GM12891 (cell line): ENCODE data around the gene SKA2. TPM values are rescaled to one million over a fixed set of nuclear protein-coding genes. Genes with fewer than 3 reads are reported as not detected.
"Not testable (repeated sequence)": the region's sequence is repeated elsewhere in the genome, so short reads cannot be mapped to it uniquely, and the experiment has no call there.

Source experiments
- DNase-seq: peaks from one replicate; pipeline ENCODE4 v3.0.0; 2011; ENCODE audit warnings: low spot score; ENCODE audit not compliant: insufficient read length
- FAIRE-seq: peaks from 2 replicates; lab custom pipeline; 2011; peaks lifted over from hg19 to GRCh38; lab: Jason Lieb, UNC
- PAX5 ChIP-seq: IDR thresholded peaks from 2 replicates; pipeline ENCODE4 v1.6.1; 2011; ENCODE audit warnings: low read length, moderate library complexity, mild to moderate bottlenecking; ENCODE audit not compliant: insufficient read depth, severe bottlenecking
- POLR2A ChIP-seq: IDR thresholded peaks from 2 replicates; pipeline ENCODE4 v1.6.1; 2011; ENCODE audit warnings: low read depth, low read length, control low read depth
- POLR2AphosphoS5 ChIP-seq: IDR thresholded peaks from 2 replicates; pipeline ENCODE4 v1.6.1; 2011; ENCODE audit warnings: low read depth, low read length, control low read depth
- POU2F2 ChIP-seq: IDR thresholded peaks from 2 replicates; pipeline ENCODE4 v1.6.1; 2011; ENCODE audit warnings: low read depth, mild to moderate bottlenecking, control low read depth, low read length, moderate library complexity
- SPI1 ChIP-seq: IDR thresholded peaks from 2 replicates; pipeline ENCODE4 v1.6.1; 2011; ENCODE audit warnings: low read depth, low read length, control low read depth
- TAF1 ChIP-seq: IDR thresholded peaks from 2 replicates; pipeline ENCODE4 v1.6.1; 2011; ENCODE audit warnings: low read depth, low read length, control low read depth
- polyA plus RNA-seq: library from polyadenylated mRNA; unstranded; fragments of >200 nt; gene quantifications from one replicate; pipeline ENCODE4 v1.2.1, GENCODE V29; 2012; ENCODE audit warnings: low read depth, missing spikeins, inconsistent platforms; ENCODE audit not compliant: missing spikeins

Gene SKA2, protein sequence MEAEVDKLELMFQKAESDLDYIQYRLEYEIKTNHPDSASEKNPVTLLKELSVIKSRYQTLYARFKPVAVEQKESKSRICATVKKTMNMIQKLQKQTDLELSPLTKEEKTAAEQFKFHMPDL
- 68.1 TPM for polyA plus RNA-seq

DNA sequence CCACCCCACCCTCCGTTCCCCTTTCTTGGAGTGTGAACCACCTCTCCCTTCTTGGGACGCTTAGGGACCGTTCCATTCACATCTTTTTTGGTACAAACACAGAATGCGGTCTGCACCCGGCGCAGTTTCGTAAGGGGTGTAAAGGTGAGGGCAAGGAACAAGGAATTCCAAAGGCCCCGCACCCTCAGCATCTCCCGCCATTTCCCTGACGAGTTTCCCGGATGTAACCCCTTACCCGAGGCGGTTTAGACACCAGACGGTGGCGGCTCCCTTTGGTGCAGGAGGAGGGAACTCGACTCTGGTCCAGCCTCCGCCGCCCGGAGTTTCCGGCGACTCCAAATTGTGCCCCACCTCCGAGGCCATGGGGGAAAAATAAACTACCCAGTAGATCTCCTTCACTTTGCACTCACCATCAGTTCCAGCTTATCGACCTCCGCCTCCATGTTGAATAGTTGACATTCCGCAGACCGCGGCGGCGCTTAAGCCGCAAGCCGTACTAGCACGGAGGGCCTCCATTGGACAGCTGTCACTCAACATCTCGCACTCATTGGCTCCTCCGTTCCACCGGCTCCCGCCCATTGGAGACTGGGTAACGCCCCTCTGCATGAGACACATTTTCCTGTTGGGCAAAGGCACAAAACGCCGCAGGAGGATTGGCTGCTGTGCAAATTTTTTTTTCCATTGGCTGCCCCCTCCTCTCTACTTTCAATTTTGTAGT, at the start of gene SKA2:
Gene SKA2 (minus strand): TSS at position 466 of the 718 bp plus-strand sequence. CDS start 23 bp downstream, at position 443.
- peak; percentile 50 for DNase-seq
- FAIRE-seq: peak; percentile 99
- TF ChIP-seq PAX5 (no peak), POLR2A (no peak; the same call in 1 of the 2 replicates), SPI1 (no peak), TAF1 (no peak; the same call in 1 of the 2 replicates), POU2F2 (no peak), POLR2AphosphoS5 (no peak; the same call in 1 of the 2 replicates)

DNA sequence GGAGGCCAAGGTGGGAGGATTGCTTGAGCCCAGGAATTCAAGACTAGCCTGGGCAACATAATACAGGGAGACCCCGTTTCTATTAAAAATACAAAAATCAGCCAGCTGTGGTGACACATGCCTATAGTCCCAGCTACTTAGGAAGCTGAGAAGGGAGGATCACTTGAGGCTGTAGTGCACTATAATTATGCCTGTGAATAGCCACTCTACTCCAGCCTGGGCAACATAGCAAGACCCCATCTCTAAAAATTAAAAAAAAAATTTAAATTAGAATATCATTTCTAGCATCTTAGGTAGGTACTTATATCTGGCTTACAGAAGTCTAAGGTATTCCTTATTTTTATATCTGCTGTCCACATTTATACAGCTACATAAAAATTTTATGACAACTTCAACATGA, 47.3 kb upstream of the SKA2 start:
- no peak for DNase-seq
- no peak for TF ChIP-seq PAX5
- TF ChIP-seq POU2F2: no peak
- no peak for TF ChIP-seq TAF1
- TF ChIP-seq SPI1: no peak
- no peak for TF ChIP-seq POLR2A
- no peak for TF ChIP-seq POLR2AphosphoS5
- FAIRE-seq: no peak

DNA sequence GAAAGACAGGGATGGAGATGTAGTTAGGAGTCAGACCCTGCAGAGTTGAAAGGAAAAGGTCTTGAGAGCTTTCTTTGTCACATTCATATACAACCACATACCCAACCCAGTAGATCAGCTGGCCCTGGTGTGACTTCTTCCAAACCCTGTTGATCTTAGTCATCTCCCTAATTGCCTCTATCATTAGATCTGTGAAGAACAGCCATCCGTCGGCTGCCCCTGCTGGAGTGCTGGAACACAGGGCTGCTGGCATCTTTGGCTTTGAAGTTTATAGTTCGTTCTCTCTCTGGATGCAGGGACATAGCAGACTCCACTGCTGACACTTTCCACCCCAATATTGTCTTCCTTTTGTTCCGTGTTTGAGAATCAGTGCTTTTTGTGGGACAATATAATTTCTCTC, 44.4 kb upstream of the SKA2 start:
- TF ChIP-seq POLR2A: no peak
- TF ChIP-seq POLR2AphosphoS5: no peak
- TF ChIP-seq POU2F2: no peak
- no peak for TF ChIP-seq TAF1
- no peak for TF ChIP-seq SPI1
- no peak for TF ChIP-seq PAX5
- no peak for DNase-seq
- no peak for FAIRE-seq

DNA sequence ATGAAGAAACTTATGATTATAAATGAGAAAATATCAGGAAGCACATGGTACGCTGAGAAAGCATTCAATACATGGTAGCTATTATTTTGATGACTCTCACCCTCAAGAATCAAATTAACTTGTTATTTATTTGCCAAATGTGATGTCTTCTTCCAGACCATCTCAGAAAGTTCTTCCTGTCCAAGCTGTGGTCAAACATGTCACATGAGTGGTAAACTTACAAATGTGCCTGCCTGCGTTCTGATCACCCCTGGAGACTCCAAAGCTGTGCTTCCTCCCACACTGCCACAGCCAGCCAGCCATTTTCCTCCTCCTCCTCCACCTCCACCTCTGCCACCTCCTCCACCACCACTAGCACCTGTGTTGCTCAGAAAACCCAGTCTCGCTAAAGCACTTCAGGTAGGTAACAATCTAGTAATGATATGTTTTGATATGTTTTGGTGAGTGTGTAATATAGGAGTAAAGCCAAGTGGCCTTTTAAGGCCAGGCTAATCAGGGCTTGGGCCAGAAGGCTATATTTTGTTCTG, 38.4 kb upstream of the SKA2 start:
- TF ChIP-seq SPI1 (no peak), POU2F2 (no peak), PAX5 (no peak), TAF1 (no peak), POLR2AphosphoS5 (no peak), POLR2A (no peak)
- FAIRE-seq: no peak
- no peak for DNase-seq

DNA sequence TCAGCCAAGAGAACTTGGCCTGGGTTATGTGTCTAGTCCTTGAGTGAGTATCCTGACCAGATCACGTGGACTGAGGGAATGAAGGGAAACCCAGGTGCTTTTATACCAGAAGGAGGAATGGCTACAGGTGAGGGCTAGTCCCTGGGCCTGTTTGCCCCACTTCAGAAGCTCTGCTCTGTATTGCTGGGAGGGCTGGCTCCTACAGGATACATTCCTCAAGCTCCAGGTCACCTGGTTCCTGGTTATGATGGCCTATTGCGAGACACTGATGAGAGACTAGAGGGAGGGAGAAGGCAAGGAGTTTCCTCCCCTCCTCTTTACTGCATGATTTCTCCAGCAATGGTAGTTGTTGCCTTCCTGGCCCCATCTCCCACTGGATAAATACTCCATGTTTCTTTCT, 35.8 kb upstream of the SKA2 start:
- no peak for DNase-seq
- no peak for TF ChIP-seq POU2F2
- TF ChIP-seq SPI1: no peak
- no peak for TF ChIP-seq POLR2A
- no peak for TF ChIP-seq POLR2AphosphoS5
- no peak for TF ChIP-seq TAF1
- TF ChIP-seq PAX5: no peak

DNA sequence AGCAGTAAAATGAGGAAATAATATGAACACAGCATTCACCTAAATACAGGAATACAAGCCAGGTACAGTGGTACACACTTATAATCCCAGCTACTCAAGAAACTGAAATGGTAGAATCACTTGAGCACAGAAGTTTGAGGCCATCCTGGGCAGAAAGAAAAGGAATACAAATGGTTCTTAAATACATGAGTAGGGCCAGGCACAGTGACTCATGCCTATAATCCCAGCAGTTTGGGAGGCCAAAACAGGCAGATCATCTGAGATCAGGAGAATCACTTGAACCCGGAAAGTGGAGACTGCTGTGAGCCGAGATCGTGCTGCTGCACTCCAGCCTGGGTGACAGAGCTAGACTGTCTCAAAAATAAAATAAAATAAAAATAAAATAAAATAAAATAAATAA, 31.9 kb upstream of the SKA2 start:
- TF ChIP-seq SPI1: no peak
- no peak for TF ChIP-seq POU2F2
- TF ChIP-seq PAX5: no peak
- TF ChIP-seq POLR2A: no peak
- no peak for TF ChIP-seq POLR2AphosphoS5
- TF ChIP-seq TAF1: no peak
- FAIRE-seq: no peak

More for the DNA sequence above, 35.8 kb upstream of the SKA2 start:
- FAIRE-seq: no peak

DNA sequence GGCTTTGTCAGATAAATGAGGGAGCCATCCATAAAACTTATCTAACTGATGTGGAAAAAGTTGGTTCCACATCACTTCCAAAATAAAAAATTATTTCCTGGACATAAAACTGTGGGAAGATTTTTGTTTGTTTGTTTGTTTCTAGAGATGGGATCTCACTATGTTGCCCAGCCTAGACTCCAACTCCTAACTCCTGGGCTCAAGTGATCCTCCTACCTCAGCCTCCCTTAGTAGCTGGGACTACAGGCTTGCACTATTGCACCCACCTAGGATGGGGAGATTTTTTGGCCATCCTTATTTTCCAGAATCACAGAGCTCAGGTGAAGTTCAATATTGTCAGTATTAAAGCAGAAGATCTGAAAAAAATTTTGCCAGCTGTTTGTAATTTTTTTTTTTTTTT, 31.0 kb upstream of the SKA2 start:
- no peak for FAIRE-seq
- no peak for TF ChIP-seq POLR2A
- no peak for TF ChIP-seq POU2F2
- TF ChIP-seq PAX5: no peak
- TF ChIP-seq TAF1: no peak
- no peak for TF ChIP-seq POLR2AphosphoS5
- no peak for TF ChIP-seq SPI1
- no peak for DNase-seq

More for the DNA sequence above, 31.9 kb upstream of the SKA2 start:
- no peak for DNase-seq

DNA sequence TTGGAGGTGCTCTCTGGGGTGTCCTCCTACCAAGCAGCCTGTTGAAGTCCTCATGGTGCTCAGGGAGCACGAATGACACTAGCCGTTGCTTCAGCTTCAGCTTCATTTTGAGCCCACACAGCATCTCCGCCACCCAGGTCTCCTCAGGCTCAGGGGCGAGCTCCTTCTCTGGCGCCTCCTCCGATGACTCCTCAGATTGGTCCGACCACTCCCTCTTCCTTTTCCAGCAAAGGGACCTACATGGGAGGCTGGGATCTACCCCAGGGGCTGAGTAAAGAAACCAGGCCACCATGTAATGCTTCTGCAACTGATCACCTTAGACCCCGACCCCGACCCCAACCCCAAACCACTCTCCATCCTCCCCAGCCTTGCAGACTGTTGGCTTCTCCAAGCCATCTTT, 26.5 kb upstream of the SKA2 start:
- no peak for DNase-seq
- no peak for TF ChIP-seq POLR2A
- TF ChIP-seq POU2F2: no peak
- TF ChIP-seq POLR2AphosphoS5: no peak
- TF ChIP-seq PAX5: no peak
- no peak for TF ChIP-seq SPI1
- TF ChIP-seq TAF1: no peak
- no peak for FAIRE-seq

DNA sequence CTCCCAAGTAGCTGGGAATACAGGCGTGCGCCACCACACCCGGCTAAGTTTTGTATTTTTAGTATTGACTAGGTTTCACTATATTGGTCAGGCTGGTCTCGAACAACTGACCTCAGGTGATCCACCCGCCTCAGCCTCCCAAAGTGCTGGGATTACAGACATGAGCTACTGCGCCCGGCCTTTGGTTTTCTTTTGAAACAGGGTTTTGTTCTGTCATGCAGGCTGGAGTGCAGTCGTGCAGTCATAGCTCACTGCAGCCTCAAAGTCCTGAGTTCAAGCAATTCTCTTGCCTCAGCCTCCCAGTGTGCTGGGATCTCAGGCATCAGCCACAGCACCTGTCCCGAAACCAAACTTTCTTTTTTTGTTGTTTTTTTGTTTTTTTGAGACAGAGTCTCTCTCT, 25.6 kb upstream of the SKA2 start:
- no peak for DNase-seq
- TF ChIP-seq POLR2AphosphoS5: no peak
- TF ChIP-seq SPI1: no peak
- no peak for TF ChIP-seq PAX5
- FAIRE-seq: no peak

DNA sequence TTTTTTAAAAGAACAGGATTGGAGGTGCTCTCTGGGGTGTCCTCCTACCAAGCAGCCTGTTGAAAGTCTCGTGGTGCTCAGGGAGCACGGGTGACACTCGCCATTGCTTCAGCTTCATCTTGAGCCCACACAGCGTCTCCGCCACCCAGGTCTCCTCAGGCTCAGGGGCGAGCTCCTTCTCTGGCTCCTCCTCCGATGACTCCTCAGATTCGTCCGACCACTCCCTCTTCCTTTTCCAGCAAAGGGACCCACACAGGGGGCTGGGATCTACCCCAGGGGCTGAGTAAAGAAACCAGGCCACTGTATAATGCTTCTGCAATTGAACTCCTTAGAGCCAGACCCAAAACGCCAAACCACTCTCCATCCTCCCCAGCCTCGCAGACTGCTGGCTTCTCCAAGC, 24.6 kb upstream of the SKA2 start:
- not testable (repeated sequence) for DNase-seq, FAIRE-seq
